T-cell (primary cell): Measurements from ENCODE around the gene PRKAG2. TPM values are rescaled to one million over a fixed set of nuclear protein-coding genes. Genes with fewer than 3 reads are reported as not detected.
A peak's percentile ranks its signal among the peaks of the same experiment; 100 is the strongest.
"Not testable (repeated sequence)": the region's sequence is repeated elsewhere in the genome, so short reads cannot be mapped to it uniquely, and the experiment has no call there.

Experiments used
- ATAC-seq, 4 experiments: fragments of 200-7000 bp in 3 of 4; fragments of 150-1000 bp in 1 of 4; cut with Tn5 transposase; replicated peaks in 1 of 4; 1 replicate in 3 of 4; 2 replicates in 1 of 4; pipeline ENCODE4 v1.10.0; 2021; ENCODE audit warnings: moderate library complexity in 3 of 4, mild to moderate bottlenecking in 2 of 4, moderate number of reproducible peaks in 1 of 4
- CTCF ChIA-PET, 2 donors: fragments of 300-600 bp; sonication (Branson Sonifier 250); formaldehyde crosslinking; loops; one replicate each; lab custom pipeline; 2022; ENCODE audit warnings: antibody characterized with exemption in 2 of 2; lab: Charles Lee
- POLR2A ChIA-PET, 2 donors: fragments of 300-600 bp; sonication (Branson Sonifier 250); formaldehyde crosslinking; loops; one replicate each; lab custom pipeline; 2022; ENCODE audit warnings: antibody characterized with exemption in 2 of 2; lab: Charles Lee
- DNase-seq, 35 experiments: peaks; one replicate each; pipeline versions ENCODE4 v3.0.0 to v3.0.0-alpha.2; 2013 to 2023
- H3K27ac ChIP-seq: one replicate; pipeline ENCODE4 v1.5.1; 2013; ENCODE audit warnings: low read length
- H3K27me3 ChIP-seq, 2 experiments: replicated peaks in 1 of 2; 1 replicate in 1 of 2; 2 replicates in 1 of 2; pipeline versions ENCODE4 v1.6.1 to v1.7.0; 2013; ENCODE audit warnings: low read length in 1 of 2, mixed read lengths in 1 of 2; ENCODE audit not compliant: control insufficient read depth in 2 of 2, insufficient read depth in 2 of 2; ENCODE audit errors: extremely low read depth in 1 of 2
- H3K36me3 ChIP-seq, 2 donors: 1 replicate in 1 of 2; 2 replicates in 1 of 2; pipeline versions ENCODE4 v1.6.1 to v1.7.0; 2013; ENCODE audit warnings: low read length in 1 of 2; ENCODE audit not compliant: control insufficient read depth in 2 of 2, insufficient read depth in 1 of 2; ENCODE audit errors: extremely low read depth in 1 of 2
- H3K4me1 ChIP-seq, 2 experiments: 1 replicate in 1 of 2; 2 replicates in 1 of 2; pipeline versions ENCODE4 v1.6.1 to v1.7.0; 2013; ENCODE audit warnings: low read length in 2 of 2, mixed read lengths in 1 of 2; ENCODE audit not compliant: insufficient read depth in 2 of 2, control insufficient read depth in 1 of 2; ENCODE audit errors: extremely low read depth in 1 of 2
- H3K4me3 ChIP-seq, 2 donors: 1 replicate in 1 of 2; 2 replicates in 1 of 2; pipeline versions ENCODE4 v1.5.1 to v1.7.0; 2013; ENCODE audit warnings: mild to moderate bottlenecking in 2 of 2, low read length in 1 of 2, moderate library complexity in 1 of 2; ENCODE audit not compliant: control insufficient read depth in 1 of 2; ENCODE audit errors: extremely low read depth in 1 of 2
- H3K9me3 ChIP-seq: 2 replicates; pipeline ENCODE4 v1.7.0; 2013
- H3K27ac Mint-ChIP-seq, 2 donors: one replicate each; pipeline ENCODE4 v1.8.0; 2020 to 2021; ENCODE audit warnings: mild to moderate bottlenecking in 2 of 2, mixed read lengths in 2 of 2
- H3K27me3 Mint-ChIP-seq, 2 donors: one replicate each; pipeline ENCODE4 v1.8.0; 2021 to 2022; ENCODE audit warnings: mixed read lengths in 2 of 2
- H3K36me3 Mint-ChIP-seq: one replicate; pipeline ENCODE4 v1.8.0; 2021; ENCODE audit warnings: mixed read lengths
- H3K4me1 Mint-ChIP-seq, 3 donors: one replicate each; pipeline ENCODE4 v1.8.0; 2020 to 2022; ENCODE audit warnings: mixed read lengths in 3 of 3, mild to moderate bottlenecking in 1 of 3
- H3K4me3 Mint-ChIP-seq, 3 donors: one replicate each; pipeline ENCODE4 v1.8.0; 2020 to 2022; ENCODE audit warnings: mild to moderate bottlenecking in 3 of 3, mixed read lengths in 3 of 3, moderate library complexity in 3 of 3
- H3K9me3 Mint-ChIP-seq, 3 donors: one replicate each; pipeline ENCODE4 v1.8.0; 2020 to 2022; ENCODE audit warnings: mixed read lengths in 3 of 3
- WGBS: methylation state at CpG from one replicate; pipeline ENCODE4 v1.1.5; 2013; ENCODE audit warnings: missing lambda C conversion rate; ENCODE audit not compliant: insufficient coverage; 5-methylcytosine and 5-hydroxymethylcytosine counted together
- total RNA-seq, 35 experiments: library from RNA in 6 of 35; stranded (reverse) in 6 of 35; fragments of 120-200 nt in 1 of 35; gene quantifications; one replicate each; pipeline versions ENCODE4 v1.2.1 to v1.2.4 and lab custom pipeline; 2013 to 2026

The PRKAG2 gene
- total RNA-seq, 5 donors from 2014 or later (not counting 1 experiment from before 2014, with no cell fraction given) = 43.0 to 59.9 (median 49.3) TPM

DNA sequence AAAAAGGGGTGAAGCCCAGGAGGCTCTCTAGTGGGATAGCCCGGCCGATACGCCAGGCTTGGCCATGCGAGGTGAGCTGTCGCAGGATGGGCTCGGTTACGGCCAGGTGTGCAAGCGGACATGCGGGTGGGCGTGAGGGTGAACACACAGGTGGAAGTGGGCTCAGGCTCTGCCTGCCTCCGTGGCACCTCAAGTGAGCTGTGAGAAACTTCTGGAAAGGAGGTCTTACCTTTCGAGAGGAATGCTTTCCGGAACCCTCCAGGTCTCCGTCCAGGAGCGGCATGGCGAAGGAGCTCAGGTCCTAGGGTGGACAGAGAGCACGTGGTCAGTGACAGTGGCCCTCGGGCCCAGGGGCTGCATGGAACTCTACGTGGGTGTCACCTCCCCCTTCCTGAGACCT is 90.7 kb downstream of the PRKAG2 start:
- Mint-ChIP-seq H3K4me1 (peaks cover 25 to 30% (median 28%) of the 10 kb centered on the region in 3 donors), H3K36me3 (no peaks in the 10 kb centered on the region), H3K9me3 (no peaks in the 10 kb centered on the region), H3K27ac (no peak overlapping the region), H3K27me3 (no peaks in the 10 kb centered on the region), H3K4me3 (no peak overlapping the region)
- CTCF ChIA-PET = no interaction called here
- POLR2A ChIA-PET = no interaction called here
- H3K27me3 ChIP-seq = no peaks in the 10 kb centered on the region
- WGBS = 95% methylated on average over 15 of the region's 19 CpGs
- DNase-seq (no peak), ATAC-seq (no peak)
- no peak overlapping the region for H3K27ac ChIP-seq
- no peak overlapping the region for H3K4me3 ChIP-seq
- H3K9me3 ChIP-seq = no peaks in the 10 kb centered on the region
- no peaks in the 10 kb centered on the region for H3K36me3 ChIP-seq
- peaks cover 0 to 13% of the 10 kb centered on the region in 2 experiments for H3K4me1 ChIP-seq

DNA sequence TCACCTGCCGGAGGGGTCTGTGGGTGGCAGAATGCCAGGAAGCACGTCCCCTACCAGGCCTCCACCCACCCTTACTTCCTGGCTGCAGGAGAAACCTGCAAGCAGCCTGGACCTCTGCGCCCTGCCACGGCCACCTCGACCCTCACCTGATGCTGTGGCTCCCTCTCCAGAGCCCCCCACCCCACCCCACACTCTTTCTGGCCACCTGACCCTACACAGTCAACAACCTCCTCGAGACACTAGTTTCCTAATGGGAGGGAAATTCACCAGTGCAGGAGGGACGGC is 91.3 kb downstream of the PRKAG2 start:
- Histone ChIP-seq H3K4me1 (peaks cover 0 to 13% of the 10 kb centered on the region in 2 experiments), H3K27ac (no peak overlapping the region), H3K9me3 (no peaks in the 10 kb centered on the region), H3K4me3 (no peak overlapping the region), H3K36me3 (peaks cover 0 to 6% of the 10 kb centered on the region in 2 donors), H3K27me3 (no peaks in the 10 kb centered on the region)
- no peak overlapping the region for H3K27ac Mint-ChIP-seq
- WGBS = 100% methylated on average over 2 of the region's 7 CpGs
- ATAC-seq = no peak
- no peaks in the 10 kb centered on the region for H3K27me3 Mint-ChIP-seq
- no peaks in the 10 kb centered on the region for H3K9me3 Mint-ChIP-seq
- H3K4me3 Mint-ChIP-seq = no peak overlapping the region
- peaks cover 25 to 30% (median 28%) of the 10 kb centered on the region in 3 donors for H3K4me1 Mint-ChIP-seq
- ChIA-PET POLR2A (no interaction called here), CTCF (no interaction called here)
- peaks cover 3% of the 10 kb centered on the region for H3K36me3 Mint-ChIP-seq
- no peak for DNase-seq

DNA sequence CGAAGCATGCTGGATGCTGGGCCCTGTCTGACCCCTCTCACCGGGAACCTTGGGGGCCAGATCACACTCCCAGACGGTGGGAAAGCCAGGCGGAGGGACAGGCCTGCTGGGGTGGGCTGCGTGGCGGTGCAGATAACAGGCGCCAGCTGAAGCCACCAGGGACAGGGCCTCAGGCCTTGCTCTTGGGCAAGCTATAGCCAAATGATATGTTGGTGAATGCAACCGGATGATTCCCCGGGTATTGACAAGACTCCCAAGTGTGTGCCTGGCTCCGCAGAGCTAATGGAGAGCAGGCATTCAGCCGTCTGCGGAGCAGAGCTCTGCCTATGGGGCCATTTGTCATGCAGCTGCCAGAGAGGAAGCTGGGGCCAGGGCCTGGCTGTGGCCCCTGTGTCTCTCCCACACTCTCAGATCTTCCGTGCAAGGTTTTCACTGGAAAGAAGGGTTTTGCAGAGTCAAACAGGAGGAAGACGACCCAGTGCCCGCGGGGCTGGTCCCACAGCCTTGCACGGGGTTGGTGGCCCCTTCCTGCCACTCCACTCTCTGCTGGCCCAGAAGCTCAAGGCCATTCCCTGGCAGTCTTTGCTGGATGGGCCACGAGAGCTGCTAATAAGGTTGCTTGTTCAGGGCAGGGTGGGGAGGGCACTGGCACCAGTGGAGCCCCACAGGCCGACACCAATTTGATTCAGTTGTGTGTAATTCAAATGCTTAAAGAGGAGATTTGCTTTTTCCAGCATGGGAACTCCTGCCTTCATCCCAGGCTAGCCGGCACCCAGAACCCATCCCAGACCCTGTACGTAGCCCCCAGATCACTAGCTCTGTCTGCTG is 91.8 kb downstream of the PRKAG2 start:
- Histone ChIP-seq H3K9me3 (no peaks in the 10 kb centered on the region), H3K4me3 (no peak overlapping the region), H3K27ac (no peak overlapping the region), H3K36me3 (peaks cover 0 to 10% of the 10 kb centered on the region in 2 donors), H3K27me3 (no peaks in the 10 kb centered on the region), H3K4me1 (peaks cover 0 to 13% of the 10 kb centered on the region in 2 experiments)
- DNase-seq (no peak), ATAC-seq (no peak)
- peaks cover 9% of the 10 kb centered on the region for H3K36me3 Mint-ChIP-seq
- H3K9me3 Mint-ChIP-seq = no peaks in the 10 kb centered on the region
- ChIA-PET POLR2A (no interaction called here), CTCF (no interaction called here)
- no peak overlapping the region for H3K4me3 Mint-ChIP-seq
- no peaks in the 10 kb centered on the region for H3K27me3 Mint-ChIP-seq
- H3K4me1 Mint-ChIP-seq = peaks cover 21 to 25% (median 25%) of the 10 kb centered on the region in 3 donors
- peak overlapping the region in 1 of 2 donors; percentile 16 for H3K27ac Mint-ChIP-seq
- 95% methylated on average over 19 of the region's 21 CpGs for WGBS

DNA sequence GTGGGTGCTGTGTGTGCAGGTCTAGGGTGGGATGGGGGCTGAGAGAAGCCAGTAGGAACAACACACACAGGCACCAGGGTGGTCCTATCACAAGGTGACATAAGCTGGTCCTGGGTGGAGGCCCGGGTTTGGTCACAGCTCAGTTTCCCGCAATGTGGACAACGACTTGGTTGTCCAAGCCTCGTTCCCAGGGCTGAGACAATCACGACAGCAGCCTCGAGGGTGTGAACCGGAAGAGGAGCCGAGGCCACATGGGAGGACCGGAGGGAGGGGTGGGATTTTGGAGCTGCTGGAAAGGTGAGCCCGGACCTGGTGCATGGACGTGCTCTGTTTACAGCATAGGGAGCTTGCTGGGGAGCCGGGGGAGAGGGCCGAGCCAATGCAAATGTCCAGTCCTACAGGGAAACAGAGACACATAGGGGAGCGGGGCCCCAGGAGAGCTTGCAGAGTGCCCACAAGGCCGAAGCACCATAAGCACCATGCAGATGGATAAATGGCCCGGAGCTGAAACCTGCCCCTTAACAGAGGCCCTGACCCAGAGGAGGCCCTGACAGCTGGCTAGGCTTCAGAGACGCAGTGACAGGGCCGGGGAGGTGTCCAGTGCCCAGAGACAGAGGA is 92.8 kb downstream of the PRKAG2 start:
- H3K9me3 ChIP-seq = no peaks in the 10 kb centered on the region
- H3K4me3 ChIP-seq = no peak overlapping the region

DNA sequence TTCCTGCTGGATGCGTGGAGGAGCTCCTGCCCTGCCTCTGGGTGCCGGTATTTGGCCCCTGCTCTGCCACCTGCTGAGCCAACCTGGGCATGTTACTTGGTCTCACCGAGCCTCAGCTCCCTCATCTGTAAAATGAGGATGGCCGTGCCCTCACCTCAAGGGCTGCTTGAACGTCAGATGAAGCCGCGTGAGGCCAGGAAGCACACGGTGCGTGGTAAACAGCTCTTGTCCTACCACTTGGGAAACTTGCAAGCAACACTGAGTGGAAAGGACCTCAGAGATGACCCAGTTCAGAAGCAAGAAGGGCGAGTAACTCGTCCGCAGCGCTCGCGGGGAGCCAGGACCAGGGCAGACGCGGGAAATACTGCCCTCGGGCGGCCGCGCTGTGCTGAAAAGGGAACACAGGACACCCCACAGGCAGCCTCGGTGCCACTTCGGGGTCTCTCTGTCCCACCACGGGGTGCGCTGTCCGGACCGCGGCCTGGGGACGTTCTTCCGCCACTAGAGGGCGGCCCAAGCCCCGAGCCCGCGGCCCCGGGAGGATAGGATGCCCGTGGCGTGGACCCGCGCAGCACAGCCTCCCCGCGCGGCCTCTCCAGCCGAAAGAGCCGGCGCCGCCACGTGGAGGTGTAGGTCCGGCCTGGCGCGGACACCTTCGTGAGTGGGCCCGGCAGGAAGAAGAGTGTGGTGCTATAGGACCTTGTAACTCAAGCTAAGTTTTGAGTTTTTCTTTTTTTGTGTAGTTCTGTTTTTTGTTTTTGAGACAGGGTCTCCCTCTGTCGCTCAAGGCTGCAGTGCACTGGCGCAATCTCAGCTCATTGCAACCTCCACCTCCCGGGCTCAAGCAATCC is 94.1 kb downstream of the PRKAG2 start:
- Mint-ChIP-seq H3K9me3 (no peaks in the 10 kb centered on the region), H3K4me3 (peak overlapping the region; percentile 73 to 82 (median 81)), H3K27me3 (no peaks in the 10 kb centered on the region), H3K27ac (peak overlapping the region; percentile 67 to 81), H3K36me3 (peaks cover 24% of the 10 kb centered on the region), H3K4me1 (peaks cover 5 to 9% (median 7%) of the 10 kb centered on the region in 3 donors)
- peak overlapping the region; percentile 43 to 60 for H3K4me3 ChIP-seq
- WGBS = 5% methylated on average over 53 of the region's 55 CpGs
- H3K27me3 ChIP-seq = no peaks in the 10 kb centered on the region
- CTCF ChIA-PET = interaction anchor here (0.5 to 1.7 kb wide), 16 partner anchors 8 to 278 kb away, joined by 3 to 6 read pairs (median 3); no protein-coding TSS in a partner anchor
- H3K4me1 ChIP-seq = peaks cover 0 to 13% of the 10 kb centered on the region in 2 experiments
- POLR2A ChIA-PET = no interaction called here
- peaks cover 7 to 15% of the 10 kb centered on the region in 2 donors for H3K36me3 ChIP-seq
- H3K27ac ChIP-seq = peak overlapping the region; percentile 8
- DNase-seq (peak; percentile 29 to 76 (median 56)), ATAC-seq (peak; percentile 80 to 92 (median 86))
- H3K9me3 ChIP-seq = no peaks in the 10 kb centered on the region

More for the DNA sequence above, 92.8 kb downstream of the PRKAG2 start:
- H3K27me3 ChIP-seq = no peaks in the 10 kb centered on the region
- H3K27me3 Mint-ChIP-seq = no peaks in the 10 kb centered on the region
- H3K27ac Mint-ChIP-seq = no peak overlapping the region
- ATAC-seq (no peak), DNase-seq (no peak)
- H3K4me3 Mint-ChIP-seq = no peak overlapping the region
- H3K4me1 Mint-ChIP-seq = peaks cover 12 to 16% (median 15%) of the 10 kb centered on the region in 3 donors
- no peaks in the 10 kb centered on the region for H3K9me3 Mint-ChIP-seq
- no peak overlapping the region for H3K27ac ChIP-seq
- H3K36me3 ChIP-seq = peaks cover 7 to 15% of the 10 kb centered on the region in 2 donors
- H3K4me1 ChIP-seq = peaks cover 0 to 13% of the 10 kb centered on the region in 2 experiments
- H3K36me3 Mint-ChIP-seq = peaks cover 16% of the 10 kb centered on the region
- CTCF ChIA-PET = interaction anchor here in 1 of 2 donors (0.7 to 1.0 kb wide), 3 partner anchors 30 to 163 kb away, joined by 3 to 4 read pairs (median 3); no protein-coding TSS in a partner anchor
- 98% methylated on average over 15 of the region's 18 CpGs for WGBS
- POLR2A ChIA-PET = no interaction called here

DNA sequence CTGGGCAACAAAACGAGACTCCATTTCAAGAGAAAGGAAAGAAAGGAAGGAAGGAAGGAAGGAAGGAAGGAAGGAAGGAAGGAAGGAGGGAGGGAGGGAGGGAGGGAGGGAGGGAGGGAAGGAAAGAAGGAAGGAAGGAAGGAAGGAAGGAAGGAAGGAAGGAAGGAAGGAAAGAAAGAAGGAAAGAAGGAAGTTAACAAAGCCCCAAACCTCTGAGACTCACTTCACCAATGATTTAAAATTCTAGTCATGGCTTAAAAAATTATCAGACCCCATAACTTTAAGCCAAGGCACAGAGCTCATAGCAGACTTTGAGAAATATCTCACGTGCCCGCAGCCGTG is 94.7 kb downstream of the PRKAG2 start:
- DNase-seq, H3K9me3 Mint-ChIP-seq, POLR2A ChIA-PET, H3K27me3 Mint-ChIP-seq, H3K27me3 ChIP-seq, H3K9me3 ChIP-seq, ATAC-seq, H3K4me1 Mint-ChIP-seq: not testable (repeated sequence)
- H3K4me1 ChIP-seq = peaks cover 0 to 13% of the 10 kb centered on the region in 2 experiments
- H3K36me3 ChIP-seq = peaks cover 10 to 15% of the 10 kb centered on the region in 2 donors
- peak overlapping the region in 1 of 3 donors; percentile 81 for H3K4me3 Mint-ChIP-seq
- peak overlapping the region in 1 of 2 donors; percentile 81 for H3K27ac Mint-ChIP-seq
- 63% methylated on average over 3 of the region's 4 CpGs for WGBS
- peak overlapping the region; percentile 19 to 43 for H3K4me3 ChIP-seq
- CTCF ChIA-PET = interaction anchor here (0.5 to 1.7 kb wide), 15 partner anchors 9 to 278 kb away, joined by 3 to 6 read pairs (median 3); no protein-coding TSS in a partner anchor
- H3K27ac ChIP-seq = peak overlapping the region; percentile 8
- H3K36me3 Mint-ChIP-seq = peaks cover 24% of the 10 kb centered on the region
